Heart right ventricle (tissue), 16 donors: ENCODE data around the gene FBXL20. TPM values are rescaled to one million over a fixed set of nuclear protein-coding genes. Genes with fewer than 3 reads are reported as not detected.
A peak's percentile ranks its signal among the peaks of the same experiment; 100 is the strongest.

Experiments used
- ATAC-seq, 8 donors: fragments of 200-7000 bp; cut with Tn5 transposase; one replicate each; pipeline ENCODE4 v1.9.1; 2020; ENCODE audit warnings: mild to moderate bottlenecking in 8 of 8, moderate library complexity in 8 of 8, moderate number of reproducible peaks in 1 of 8
- DNase-seq, 2 donors: peaks; one replicate each; pipeline ENCODE4 v3.0.0-alpha.2; 2020
- H3K27ac ChIP-seq, 10 donors: fragments of 200-600 bp; sonication (generic) in 2 of 10; one replicate each; pipeline versions ENCODE4 v1.5.0 to v1.8.0; 2020 to 2022; ENCODE audit warnings: mild to moderate bottlenecking in 3 of 10
- H3K27me3 ChIP-seq, 7 donors: fragments of 200-600 bp; one replicate each; pipeline ENCODE4 v1.8.0; 2021 to 2022; ENCODE audit warnings: mild to moderate bottlenecking in 2 of 7
- H3K36me3 ChIP-seq, 9 donors: fragments of 200-600 bp; sonication (generic) in 1 of 9; one replicate each; pipeline versions ENCODE4 v1.5.0 to v1.8.0; 2020 to 2022; ENCODE audit warnings: mild to moderate bottlenecking in 2 of 9
- H3K4me1 ChIP-seq, 9 donors: fragments of 200-600 bp; sonication (generic) in 1 of 9; one replicate each; pipeline versions ENCODE4 v1.5.0 to v1.8.0; 2020 to 2022; ENCODE audit warnings: mild to moderate bottlenecking in 4 of 9
- H3K4me3 ChIP-seq, 10 donors: fragments of 200-600 bp; sonication (generic) in 2 of 10; one replicate each; pipeline versions ENCODE4 v1.5.0 to v1.8.0; 2020 to 2022; ENCODE audit warnings: mild to moderate bottlenecking in 7 of 10, moderate library complexity in 2 of 10
- H3K9me3 ChIP-seq, 11 donors: fragments of 200-600 bp in 10 of 11; sonication (generic) in 2 of 11; one replicate each; pipeline versions ENCODE4 v1.5.0 to v1.8.0; 2013 to 2022; ENCODE audit warnings: mild to moderate bottlenecking in 2 of 11, control low read depth in 1 of 11, moderate library complexity in 1 of 11
- WGBS, 2 donors: extraction: QIAGEN DNeasy Blood & Tissue Kit; methylation state at CpG; one replicate each; pipeline ENCODE4 v1.1.7; 2013; ENCODE audit warnings: inconsistent platforms in 1 of 2; 5-methylcytosine and 5-hydroxymethylcytosine counted together
- intact Hi-C, 10 donors: fragments of 100-400 bp; cut with DNase I; formaldehyde crosslinking; loops; one replicate each; pipeline versions ENCODE4 v1.11.1 to v1.14.2; 2022
- polyA plus RNA-seq, 2 donors: library from polyadenylated mRNA; stranded (reverse); fragments of 200-250 nt; gene quantifications; one replicate each; pipeline ENCODE4 v1.2.3, GENCODE V29; 2013
- total RNA-seq, 10 donors: library from RNA; stranded (reverse); fragmentation: NEBNext Ultra II Directional in 3 of 10; extraction: Animal tissue kit (Norgen Biotek cat#: 25700) in 3 of 10; gene quantifications; one replicate each; pipeline versions ENCODE4 v1.2.1 to v1.2.4, GENCODE V29; 2021 to 2023
- TF ChIP-seq, protein P1 (sequence below), 9 donors: fragments of 200-600 bp; sonication (generic) in 2 of 9; IDR thresholded peaks; one replicate each; pipeline versions ENCODE4 v1.5.0 to v1.8.0; 2021 to 2022; ENCODE audit warnings: antibody characterized with exemption in 9 of 9, mild to moderate bottlenecking in 5 of 9, moderate library complexity in 1 of 9
- donor health status: Arrhythmogenic right ventricular cardiomyopathy.
- donor health status: ischemic (EF 13 %, LVEDD 7.1; RV severe dilation, severe dysfunction).
- donor health status: healthy with polysubstance abuse.
- donor health status: DM: no; HTN: yes; CAD: no.
- donor health status: DM: no; HTN: no; CAD: no.
- donor health status: ischemic (EF 25% LVEDD 6.9; RV normal size, moderate dysfunction).
- donor health status: ischemic (EF 25% LVEDD 5.7; RV mildly dilated, moderate dysfunction).
- donor health status: healthy.
- donor health status: DM: yes; HTN: yes; CAD: no.
- donor health status: Ischemic cardiomyopathy.
- donor health status: ischemic (EF 35%, LVEDD 5.7; RV mildly dilated, moderate dysfunction).
- donor health status: nonischemic (EF 11% LVEDD 7.7; RV severe dilation, severe dysfunction).
- donor health status: DM: yes; HTN: yes; CAD: no.
- donor health status: PGD.
- donor health status: ischemic (EF 29% LVEDD 5.4; RV normal size, mild dysfunction).
- donor health status: nonischemic (EF 23%, LVEDD 6.1; RV moderate dilation, normal function).

The FBXL20 gene
- total and polyA plus RNA-seq, 12 donors = 1.7 to 19.7 (median 15.5) TPM

DNA sequence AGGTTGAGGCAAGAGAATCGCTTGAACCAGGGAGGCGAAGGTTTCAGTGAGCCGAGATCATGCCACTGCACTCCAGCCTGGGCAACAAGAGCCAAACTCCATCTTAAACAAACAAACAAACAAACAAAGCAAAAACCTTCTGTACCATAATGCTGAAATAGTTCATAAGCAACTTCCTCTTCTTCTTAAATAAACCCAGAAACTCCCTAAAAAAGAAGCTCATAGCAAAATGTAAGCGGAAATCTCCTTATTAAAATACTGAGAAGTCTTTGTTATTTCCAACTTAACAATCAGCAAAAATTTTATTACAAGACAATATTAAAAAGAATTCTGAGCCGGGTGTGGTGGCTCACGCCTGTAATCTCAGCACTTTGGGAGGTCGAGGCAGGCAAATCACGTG is 82.8 kb downstream of the FBXL20 start:
- 97% methylated on average over 8 of the region's 8 CpGs for WGBS, 2 donors
- intact Hi-C loops = no loop called here
- peaks cover 0 to 6% (median 0%) of the 10 kb centered on the region in 9 donors for H3K36me3 ChIP-seq
- H3K9me3 ChIP-seq = no peaks in the 10 kb centered on the region
- no peaks in the 10 kb centered on the region for H3K27me3 ChIP-seq
- H3K4me1 ChIP-seq = no peaks in the 10 kb centered on the region
- ATAC-seq (no peak), DNase-seq (no peak)
- peak overlapping the region in 1 of 10 donors; percentile 2 for H3K27ac ChIP-seq
- H3K4me3 ChIP-seq = no peak overlapping the region
- TF ChIP-seq, protein P1, sequence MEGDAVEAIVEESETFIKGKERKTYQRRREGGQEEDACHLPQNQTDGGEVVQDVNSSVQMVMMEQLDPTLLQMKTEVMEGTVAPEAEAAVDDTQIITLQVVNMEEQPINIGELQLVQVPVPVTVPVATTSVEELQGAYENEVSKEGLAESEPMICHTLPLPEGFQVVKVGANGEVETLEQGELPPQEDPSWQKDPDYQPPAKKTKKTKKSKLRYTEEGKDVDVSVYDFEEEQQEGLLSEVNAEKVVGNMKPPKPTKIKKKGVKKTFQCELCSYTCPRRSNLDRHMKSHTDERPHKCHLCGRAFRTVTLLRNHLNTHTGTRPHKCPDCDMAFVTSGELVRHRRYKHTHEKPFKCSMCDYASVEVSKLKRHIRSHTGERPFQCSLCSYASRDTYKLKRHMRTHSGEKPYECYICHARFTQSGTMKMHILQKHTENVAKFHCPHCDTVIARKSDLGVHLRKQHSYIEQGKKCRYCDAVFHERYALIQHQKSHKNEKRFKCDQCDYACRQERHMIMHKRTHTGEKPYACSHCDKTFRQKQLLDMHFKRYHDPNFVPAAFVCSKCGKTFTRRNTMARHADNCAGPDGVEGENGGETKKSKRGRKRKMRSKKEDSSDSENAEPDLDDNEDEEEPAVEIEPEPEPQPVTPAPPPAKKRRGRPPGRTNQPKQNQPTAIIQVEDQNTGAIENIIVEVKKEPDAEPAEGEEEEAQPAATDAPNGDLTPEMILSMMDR (IDR thresholded peaks at IDR 0.05) = no peak

DNA sequence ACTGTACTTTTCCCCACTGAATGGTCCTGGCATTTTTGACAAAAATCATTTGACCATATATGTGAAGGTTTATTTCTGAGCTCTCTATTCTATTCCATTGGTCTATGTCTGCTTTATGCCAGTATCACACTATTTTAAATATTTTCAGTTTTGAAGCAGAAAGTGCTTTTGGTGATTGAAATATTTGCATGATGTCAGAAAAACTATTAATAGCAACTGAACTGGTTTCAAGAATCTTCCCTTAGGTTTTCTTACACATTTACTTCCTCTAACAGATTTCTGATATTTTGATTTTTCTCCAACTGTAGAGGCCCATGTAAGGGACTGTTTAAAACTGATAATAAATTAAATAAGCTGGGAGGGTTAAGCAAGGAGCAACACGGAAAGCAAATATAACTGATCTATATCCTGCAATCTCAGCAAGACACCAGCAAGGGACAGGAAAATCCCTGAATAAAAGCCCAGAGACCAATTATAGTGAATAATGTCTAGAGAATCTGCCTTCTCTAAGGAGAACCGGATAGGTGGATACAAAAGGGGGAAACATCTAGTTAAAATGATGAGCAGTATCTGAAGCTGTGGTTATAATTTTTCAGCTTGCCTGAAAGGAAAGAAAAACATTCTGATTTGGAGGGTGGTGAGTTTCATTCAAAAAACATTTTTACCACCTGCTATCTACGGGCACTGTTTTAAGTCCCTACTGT is 94.8 kb downstream of the FBXL20 start:
- no peaks in the 10 kb centered on the region for H3K27me3 ChIP-seq
- peak overlapping the region in 6 of 10 donors; percentile 1 to 63 (median 43) for H3K27ac ChIP-seq
- no peak for DNase-seq
- peak in 1 of 8 donors; percentile 45 for ATAC-seq
- intact Hi-C loops = no loop called here
- H3K4me3 ChIP-seq = no peak overlapping the region
- peaks cover 0 to 20% (median 16%) of the 10 kb centered on the region in 9 donors for H3K4me1 ChIP-seq
- H3K36me3 ChIP-seq = peaks cover 0 to 29% (median 0%) of the 10 kb centered on the region in 9 donors
- TF ChIP-seq, protein P1 (IDR thresholded peaks at IDR 0.05) = no peak
- H3K9me3 ChIP-seq = no peaks in the 10 kb centered on the region
- 46 to 56% methylated on average over 3 of the region's 3 CpGs for WGBS, 2 donors

DNA sequence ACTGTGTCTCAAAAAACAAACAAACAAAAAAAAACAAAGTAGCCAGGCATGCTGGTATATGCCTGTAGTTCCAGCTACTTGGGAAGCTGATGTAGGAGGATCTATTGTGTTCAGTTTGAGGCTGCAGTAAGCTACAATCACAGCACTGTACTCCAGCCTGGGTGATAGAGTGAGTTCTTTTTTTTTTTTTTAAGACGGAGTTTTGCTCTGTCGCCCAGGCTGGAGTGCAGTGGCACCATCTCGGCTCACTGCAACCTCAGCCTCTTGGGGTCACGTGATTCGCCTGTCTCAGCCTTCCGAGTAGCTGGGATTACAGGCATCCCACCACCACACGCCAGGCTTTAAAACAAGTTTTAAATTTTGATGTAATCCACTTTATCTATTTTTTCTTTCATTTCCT is 95.4 kb downstream of the FBXL20 start:
- H3K27me3 ChIP-seq = no peaks in the 10 kb centered on the region
- TF ChIP-seq, protein P1 (IDR thresholded peaks at IDR 0.05) = no peak
- H3K27ac ChIP-seq = peak overlapping the region in 3 of 10 donors; percentile 1 to 63 (median 41)
- peaks cover 0 to 36% (median 4%) of the 10 kb centered on the region in 9 donors for H3K36me3 ChIP-seq
- intact Hi-C loops = no loop called here
- ATAC-seq (no peak), DNase-seq (no peak)
- WGBS, 2 donors = 60 to 62% methylated on average over 7 of the region's 7 CpGs
- peaks cover 0 to 20% (median 16%) of the 10 kb centered on the region in 9 donors for H3K4me1 ChIP-seq
- H3K4me3 ChIP-seq = no peak overlapping the region
- no peaks in the 10 kb centered on the region for H3K9me3 ChIP-seq

DNA sequence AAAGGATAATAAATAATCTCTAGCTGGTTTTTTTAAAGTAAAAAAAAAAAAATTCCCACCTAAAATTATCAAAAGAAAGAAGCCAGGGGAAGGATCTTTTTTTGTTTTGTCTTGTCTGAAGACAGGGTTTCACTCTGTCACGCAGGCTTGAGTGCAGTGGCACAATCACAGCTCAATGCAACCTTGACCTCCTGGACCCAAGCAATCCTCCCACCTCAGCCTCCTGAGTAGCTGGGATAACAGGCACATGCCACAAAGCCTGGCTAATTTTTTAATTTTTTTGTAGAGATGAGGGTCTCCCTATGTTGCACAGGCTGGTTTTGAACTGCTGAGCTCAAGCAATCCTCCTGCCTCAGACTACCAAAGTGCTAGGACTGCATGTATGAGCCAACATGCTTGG is 97.2 kb downstream of the FBXL20 start:
- Histone ChIP-seq H3K4me1 (peaks cover 0 to 20% (median 16%) of the 10 kb centered on the region in 9 donors), H3K27ac (no peak overlapping the region), H3K36me3 (peaks cover 0 to 54% (median 11%) of the 10 kb centered on the region in 9 donors), H3K9me3 (no peaks in the 10 kb centered on the region), H3K27me3 (no peaks in the 10 kb centered on the region), H3K4me3 (no peak overlapping the region)
- intact Hi-C loops = no loop called here
- TF ChIP-seq, protein P1 (IDR thresholded peaks at IDR 0.05) = no peak
- ATAC-seq (no peak), DNase-seq (no peak)
- WGBS, 2 donors = 96 to 100% methylated on average over 1 of the region's 1 CpG
